GM10248 (cell line): Measurements from ENCODE around the gene SV2C.
"Not testable (repeated sequence)": the region's sequence is repeated elsewhere in the genome, so short reads cannot be mapped to it uniquely, and the experiment has no call there.

ENCODE experiments used
- CTCF ChIA-PET: fragments of 300-600 bp; sonication (Branson Sonifier 250); formaldehyde crosslinking; extraction: SDS; loops from one replicate; lab custom pipeline; 2021; ENCODE audit warnings: antibody characterized with exemption; lab: Yijun Ruan, JAX
- POLR2A ChIA-PET: fragments of 350-650 bp; sonication (Branson Sonifier 250); formaldehyde crosslinking; extraction: SDS; loops from one replicate; lab custom pipeline; 2020; ENCODE audit warnings: antibody characterized with exemption; lab: Yijun Ruan, JAX
- DNase-seq: peaks from one replicate; pipeline ENCODE4 v3.0.0; 2012; ENCODE audit errors: extremely low spot score
- TF ChIP-seq, protein P1 (sequence below): IDR thresholded peaks from 2 replicates; pipeline ENCODE4 v1.5.1; 2012; ENCODE audit warnings: mild to moderate bottlenecking, low read depth; ENCODE audit errors: extremely low read depth, missing control alignments, control extremely low read depth

SV2C gene

DNA sequence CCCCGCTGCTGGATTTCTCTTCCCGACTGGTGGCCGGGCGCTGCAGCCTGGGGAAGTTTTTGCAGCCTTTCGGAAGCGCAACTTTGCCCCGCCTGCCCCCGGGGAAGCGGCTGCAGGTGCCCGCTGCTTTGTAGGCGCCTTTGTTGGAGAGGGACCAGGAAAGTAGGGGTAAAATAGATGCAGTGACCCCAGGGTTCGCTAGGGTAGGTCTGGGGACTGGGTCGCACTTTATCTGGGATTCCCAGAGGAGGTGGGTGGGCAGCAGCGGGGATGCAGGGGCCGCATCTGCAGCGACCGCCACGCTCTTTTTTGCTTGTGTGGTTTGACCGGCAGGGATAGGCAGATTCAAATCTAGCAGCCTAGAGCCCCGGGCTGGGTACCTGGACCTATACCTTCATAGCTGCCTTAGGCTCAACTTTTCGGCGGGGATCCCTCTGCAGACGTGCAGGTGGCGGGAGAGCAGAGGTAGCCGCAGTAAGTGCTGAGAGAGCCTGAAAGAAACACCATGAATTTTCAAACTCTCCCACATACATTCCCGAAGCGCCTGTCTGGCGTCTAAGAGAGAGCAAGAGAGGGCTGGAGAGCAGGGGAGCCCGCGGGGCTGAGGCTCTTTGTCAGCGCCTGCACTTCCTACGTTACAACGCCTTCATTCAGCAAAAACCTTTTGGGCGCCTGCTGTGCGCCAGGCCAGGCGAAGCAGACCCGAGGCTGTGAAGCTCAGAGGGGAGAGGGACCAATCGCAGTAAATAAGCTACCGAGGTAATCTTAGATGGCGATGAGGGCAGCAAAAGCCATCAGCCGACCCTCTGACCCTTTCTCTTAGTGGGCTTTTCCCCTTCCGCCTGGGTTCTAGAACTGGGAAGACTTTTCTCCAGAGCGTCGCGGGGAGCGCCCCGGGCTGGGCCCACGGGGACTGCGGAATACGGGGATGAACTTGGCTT is 642 bp downstream of the SV2C start:
- ChIA-PET POLR2A (no interaction called here), CTCF (no interaction called here)
- DNase-seq, result peak; percentile 35
- TF ChIP-seq, protein P1, sequence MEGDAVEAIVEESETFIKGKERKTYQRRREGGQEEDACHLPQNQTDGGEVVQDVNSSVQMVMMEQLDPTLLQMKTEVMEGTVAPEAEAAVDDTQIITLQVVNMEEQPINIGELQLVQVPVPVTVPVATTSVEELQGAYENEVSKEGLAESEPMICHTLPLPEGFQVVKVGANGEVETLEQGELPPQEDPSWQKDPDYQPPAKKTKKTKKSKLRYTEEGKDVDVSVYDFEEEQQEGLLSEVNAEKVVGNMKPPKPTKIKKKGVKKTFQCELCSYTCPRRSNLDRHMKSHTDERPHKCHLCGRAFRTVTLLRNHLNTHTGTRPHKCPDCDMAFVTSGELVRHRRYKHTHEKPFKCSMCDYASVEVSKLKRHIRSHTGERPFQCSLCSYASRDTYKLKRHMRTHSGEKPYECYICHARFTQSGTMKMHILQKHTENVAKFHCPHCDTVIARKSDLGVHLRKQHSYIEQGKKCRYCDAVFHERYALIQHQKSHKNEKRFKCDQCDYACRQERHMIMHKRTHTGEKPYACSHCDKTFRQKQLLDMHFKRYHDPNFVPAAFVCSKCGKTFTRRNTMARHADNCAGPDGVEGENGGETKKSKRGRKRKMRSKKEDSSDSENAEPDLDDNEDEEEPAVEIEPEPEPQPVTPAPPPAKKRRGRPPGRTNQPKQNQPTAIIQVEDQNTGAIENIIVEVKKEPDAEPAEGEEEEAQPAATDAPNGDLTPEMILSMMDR, result no peak

DNA sequence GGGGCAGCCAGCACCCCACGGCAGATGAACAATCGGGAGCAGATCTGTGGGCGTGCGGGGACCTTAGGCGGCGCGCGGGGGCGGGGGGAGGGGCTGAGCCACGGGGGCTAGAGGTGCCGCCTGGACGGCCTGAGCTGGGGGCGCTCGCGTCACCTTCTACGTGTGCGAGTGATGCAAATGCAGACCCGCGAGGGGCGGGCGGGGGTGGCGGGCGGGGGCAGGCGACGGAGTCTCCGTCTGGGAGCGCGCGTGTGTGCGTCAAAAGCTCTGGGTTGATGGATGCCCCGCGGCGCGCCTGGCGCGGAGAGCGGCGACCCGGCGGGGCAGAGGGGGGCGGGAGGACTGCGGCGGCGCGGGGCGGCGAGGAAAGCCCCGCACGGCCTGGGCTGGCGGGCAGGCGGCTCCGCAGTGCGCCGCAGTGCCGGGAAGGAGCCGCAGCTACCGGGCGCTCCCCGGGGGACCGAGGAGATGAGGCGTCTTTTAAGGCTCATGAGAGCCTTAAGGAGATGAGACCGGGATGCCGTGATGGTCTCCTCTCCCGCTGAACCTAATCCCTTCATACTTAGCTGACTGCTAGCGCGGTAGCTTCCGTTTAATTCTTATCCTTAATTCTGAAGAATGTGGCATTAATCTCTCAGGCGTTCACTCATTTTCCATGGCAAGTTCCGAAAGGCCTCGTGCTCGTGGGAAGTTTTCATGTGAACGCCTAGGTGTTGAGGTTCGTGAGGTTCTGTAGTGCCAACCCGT is 1.5 kb downstream of the SV2C start:
- peak; percentile 20 for DNase-seq
- TF ChIP-seq, protein P1, result no peak
- ChIA-PET CTCF (interaction anchor here (1.2 kb wide), 1 partner anchor 13 kb away, joined by 3 read pairs; no protein-coding TSS in a partner anchor), POLR2A (no interaction called here)

DNA sequence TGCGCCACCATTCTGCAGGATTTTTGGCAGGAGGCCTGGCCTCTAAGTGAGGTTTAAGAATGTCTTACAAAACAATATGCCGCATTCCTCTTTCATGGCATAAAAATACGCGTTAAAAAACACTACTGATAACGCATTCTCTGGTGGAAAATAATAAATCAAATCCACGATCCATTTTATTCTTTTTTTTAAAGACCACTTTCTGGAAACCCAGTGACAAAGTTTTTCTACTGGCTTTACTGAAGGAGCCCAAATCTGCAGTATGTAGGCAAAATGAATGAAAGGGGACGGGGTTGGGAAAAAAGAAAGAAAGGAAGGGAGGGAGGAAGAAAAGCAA is 2.0 kb downstream of the SV2C start:
- ChIA-PET CTCF (interaction anchor here (1.2 kb wide), 1 partner anchor 12 kb away, joined by 3 read pairs; no protein-coding TSS in a partner anchor), POLR2A (no interaction called here)
- no peak for DNase-seq
- TF ChIP-seq, protein P1, result no peak

DNA sequence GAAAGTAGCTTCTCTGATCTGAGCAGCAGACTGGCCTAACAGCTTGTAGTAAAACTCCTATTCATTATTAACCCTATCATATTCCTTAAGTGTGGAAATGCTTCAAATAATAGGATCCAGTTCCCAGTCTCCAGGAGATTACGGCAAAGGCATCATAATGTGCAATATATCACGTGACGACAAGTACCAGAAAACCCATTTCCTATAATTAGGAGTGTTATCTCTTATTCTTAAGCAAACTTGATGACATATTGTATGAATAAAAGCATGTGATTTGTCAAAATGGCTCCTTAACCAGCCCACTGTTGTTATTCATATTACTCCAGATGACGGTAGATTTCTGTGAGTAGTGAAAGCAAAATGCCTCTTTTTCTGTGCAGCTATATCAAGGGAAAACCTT is 2.9 kb downstream of the SV2C start:
- CTCF ChIA-PET, result interaction anchor here (1.2 kb wide), 1 partner anchor 11 kb away, joined by 3 read pairs; no protein-coding TSS in a partner anchor
- no peak for DNase-seq
- POLR2A ChIA-PET, result no interaction called here
- TF ChIP-seq, protein P1, result no peak

DNA sequence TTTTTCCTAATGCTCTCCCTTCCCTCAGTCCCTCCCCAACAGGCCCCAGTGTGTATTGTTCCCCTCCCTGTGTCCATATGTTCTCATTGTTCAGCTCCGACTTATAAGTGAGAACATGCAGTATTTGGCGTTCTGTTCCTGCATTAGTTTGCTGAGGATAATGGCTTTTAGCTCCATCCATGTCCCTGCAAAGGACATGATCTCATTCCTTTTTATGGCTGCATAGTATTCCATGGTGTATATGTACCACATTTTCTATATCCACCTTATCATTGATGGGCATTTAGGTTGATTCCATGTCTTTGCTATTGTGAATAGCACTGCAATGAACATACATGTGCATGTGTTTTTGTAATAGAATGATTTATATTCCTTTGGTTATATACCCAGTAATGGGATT is 6.0 kb downstream of the SV2C start:
- DNase-seq, POLR2A ChIA-PET: not testable (repeated sequence)
- CTCF ChIA-PET, result interaction anchor here (0.9 to 1.5 kb wide), 3 partner anchors 10 to 15 kb away, joined by 3 to 4 read pairs (median 3); no protein-coding TSS in a partner anchor

DNA sequence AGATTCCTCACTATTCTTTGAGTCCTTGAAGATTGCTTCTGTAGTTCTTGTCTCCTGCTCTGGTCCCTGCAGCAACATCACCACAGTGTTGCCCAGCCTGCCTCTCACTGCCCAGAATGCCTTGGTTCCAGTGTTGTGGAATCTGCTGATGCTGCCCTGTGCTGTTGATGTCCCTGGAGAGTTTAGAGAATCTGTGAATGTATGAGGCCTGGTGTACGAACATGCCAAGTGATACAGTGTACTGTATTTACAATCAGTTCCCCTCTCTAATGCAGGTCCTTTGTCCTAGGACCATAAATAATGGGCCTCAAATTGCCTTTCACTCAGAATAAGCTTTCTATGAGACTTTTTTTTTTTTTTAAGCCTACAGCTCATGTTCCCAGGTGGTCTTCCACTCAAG is 8.2 kb downstream of the SV2C start:
- POLR2A ChIA-PET, result no interaction called here
- TF ChIP-seq, protein P1, result no peak
- no peak for DNase-seq
- CTCF ChIA-PET, result interaction anchor here (1.4 kb wide), 1 partner anchor 54 kb away, joined by 3 read pairs; no protein-coding TSS in a partner anchor
